Activated CD8-positive, alpha-beta T cell treated with anti-CD3 and anti-CD28 coated beads for 36 hours (primary cell): ENCODE results near the gene AMPH. TPM values are rescaled to one million over a fixed set of nuclear protein-coding genes. Genes with fewer than 3 reads are reported as not detected.

ENCODE experiments used
- ATAC-seq: fragments of 200-7000 bp; cut with Tn5 transposase; one replicate; pipeline ENCODE4 v1.10.0; 2021; ENCODE audit warnings: mild to moderate bottlenecking, moderate library complexity
- CTCF ChIA-PET: fragments of 350-600 bp; sonication (Branson Sonifier 250); formaldehyde crosslinking; loops from one replicate; lab custom pipeline; 2021; ENCODE audit warnings: antibody characterized with exemption; lab: Charles Lee
- POLR2A ChIA-PET: fragments of 350-600 bp; sonication (Branson Sonifier 250); formaldehyde crosslinking; loops from one replicate; lab custom pipeline; 2021; ENCODE audit warnings: antibody characterized with exemption; lab: Charles Lee
- DNase-seq: peaks from one replicate; pipeline ENCODE4 v3.0.0-alpha.2; 2020
- H3K27ac Mint-ChIP-seq: one replicate; pipeline ENCODE4 v1.8.0; 2021; ENCODE audit warnings: mild to moderate bottlenecking, mixed read lengths
- H3K27me3 Mint-ChIP-seq: one replicate; pipeline ENCODE4 v1.8.0; 2021; ENCODE audit warnings: mixed read lengths
- H3K36me3 Mint-ChIP-seq: one replicate; pipeline ENCODE4 v1.8.0; 2021; ENCODE audit warnings: low read depth, mixed read lengths
- H3K4me1 Mint-ChIP-seq: one replicate; pipeline ENCODE4 v1.8.0; 2021; ENCODE audit warnings: low read depth, mixed read lengths
- H3K4me3 Mint-ChIP-seq: one replicate; pipeline ENCODE4 v1.8.0; 2021; ENCODE audit warnings: mild to moderate bottlenecking, moderate library complexity, mixed read lengths
- H3K9me3 Mint-ChIP-seq: one replicate; pipeline ENCODE4 v1.8.0; 2021; ENCODE audit warnings: mixed read lengths
- CTCF ChIP-seq: fragments of 200-600 bp; IDR thresholded peaks from one replicate; pipeline ENCODE4 v1.8.0; 2022; ENCODE audit warnings: antibody characterized with exemption, mild to moderate bottlenecking
- intact Hi-C: fragments of 100-400 bp; cut with micrococcal nuclease; formaldehyde crosslinking; loops from one replicate; pipeline ENCODE4 v1.10.0; 2022
- total RNA-seq, 2 experiments: library from RNA; stranded (reverse); gene quantifications; one replicate each; pipeline ENCODE4 v1.2.3, GENCODE V29; 2021

AMPH gene
- total RNA-seq, 2 experiments from 2014 or later, result not detected

GRCh38 chr7:38565289-38565688 lies 65.9 kb downstream of the AMPH start:
- Mint-ChIP-seq H3K4me3 (no peak overlapping the region), H3K9me3 (peaks cover 3% of the 10 kb centered on the region), H3K27ac (no peak overlapping the region), H3K4me1 (no peaks in the 10 kb centered on the region), H3K36me3 (no peaks in the 10 kb centered on the region), H3K27me3 (peaks cover 7% of the 10 kb centered on the region)
- ChIA-PET POLR2A (no interaction called here), CTCF (no interaction called here)
- no peak for TF ChIP-seq CTCF
- no peak for ATAC-seq
- DNase-seq, result no peak
- intact Hi-C loops, result no loop called here

GRCh38 chr7:38563741-38564140 lies 67.4 kb downstream of the AMPH start:
- no peak for TF ChIP-seq CTCF
- Mint-ChIP-seq H3K27ac (no peak overlapping the region), H3K4me3 (no peak overlapping the region), H3K4me1 (no peaks in the 10 kb centered on the region), H3K27me3 (peaks cover 7% of the 10 kb centered on the region), H3K36me3 (no peaks in the 10 kb centered on the region), H3K9me3 (peaks cover 6% of the 10 kb centered on the region)
- POLR2A ChIA-PET, result no interaction called here
- intact Hi-C loops, result no loop called here
- ATAC-seq (no peak), DNase-seq (no peak)
- CTCF ChIA-PET, result interaction anchor here (1.1 kb wide), 1 partner anchor 25 kb away, joined by 3 read pairs; no protein-coding TSS in a partner anchor

GRCh38 chr7:38561166-38561565 lies 70.0 kb downstream of the AMPH start:
- Mint-ChIP-seq H3K9me3 (peaks cover 6% of the 10 kb centered on the region), H3K4me3 (no peak overlapping the region), H3K4me1 (no peaks in the 10 kb centered on the region), H3K27me3 (peaks cover 5% of the 10 kb centered on the region), H3K36me3 (no peaks in the 10 kb centered on the region), H3K27ac (no peak overlapping the region)
- CTCF ChIA-PET, result no interaction called here
- intact Hi-C loops, result no loop called here
- TF ChIP-seq CTCF, result no peak
- ATAC-seq, result no peak
- POLR2A ChIA-PET, result no interaction called here
- no peak for DNase-seq

- ATAC-seq (no peak), DNase-seq (no peak)
- H3K27me3 Mint-ChIP-seq, result peaks cover 5% of the 10 kb centered on the region
- no peak overlapping the region for H3K27ac Mint-ChIP-seq
- ChIA-PET POLR2A (no interaction called here), CTCF (no interaction called here)
- H3K4me1 Mint-ChIP-seq, result no peaks in the 10 kb centered on the region
- H3K9me3 Mint-ChIP-seq, result peaks cover 6% of the 10 kb centered on the region
- intact Hi-C loops, result no loop called here
- no peaks in the 10 kb centered on the region for H3K36me3 Mint-ChIP-seq
- no peak overlapping the region for H3K4me3 Mint-ChIP-seq
- no peak for TF ChIP-seq CTCF
Measured at GRCh38 chr7:38558761-38559345, 72.3 kb downstream of the AMPH start.

- Mint-ChIP-seq H3K9me3 (no peaks in the 10 kb centered on the region), H3K27ac (no peak overlapping the region), H3K4me1 (no peaks in the 10 kb centered on the region), H3K27me3 (peaks cover 14% of the 10 kb centered on the region), H3K4me3 (no peak overlapping the region), H3K36me3 (no peaks in the 10 kb centered on the region)
- intact Hi-C loops, result no loop called here
- ATAC-seq (no peak), DNase-seq (no peak)
- ChIA-PET POLR2A (no interaction called here), CTCF (no interaction called here)
- TF ChIP-seq CTCF, result no peak
Measured at GRCh38 chr7:38554586-38554985, 76.6 kb downstream of the AMPH start.
